Fibroblast of peridontal ligament (primary cell): ENCODE data around the gene FNDC10.
"Not testable (repeated sequence)": the region's sequence is repeated elsewhere in the genome, so short reads cannot be mapped to it uniquely, and the experiment has no call there.

Experiments
- DNase-seq: peaks from one replicate; pipeline ENCODE4 v3.0.0-alpha.2; 2010; ENCODE audit errors: extremely low read depth

Gene FNDC10

DNA sequence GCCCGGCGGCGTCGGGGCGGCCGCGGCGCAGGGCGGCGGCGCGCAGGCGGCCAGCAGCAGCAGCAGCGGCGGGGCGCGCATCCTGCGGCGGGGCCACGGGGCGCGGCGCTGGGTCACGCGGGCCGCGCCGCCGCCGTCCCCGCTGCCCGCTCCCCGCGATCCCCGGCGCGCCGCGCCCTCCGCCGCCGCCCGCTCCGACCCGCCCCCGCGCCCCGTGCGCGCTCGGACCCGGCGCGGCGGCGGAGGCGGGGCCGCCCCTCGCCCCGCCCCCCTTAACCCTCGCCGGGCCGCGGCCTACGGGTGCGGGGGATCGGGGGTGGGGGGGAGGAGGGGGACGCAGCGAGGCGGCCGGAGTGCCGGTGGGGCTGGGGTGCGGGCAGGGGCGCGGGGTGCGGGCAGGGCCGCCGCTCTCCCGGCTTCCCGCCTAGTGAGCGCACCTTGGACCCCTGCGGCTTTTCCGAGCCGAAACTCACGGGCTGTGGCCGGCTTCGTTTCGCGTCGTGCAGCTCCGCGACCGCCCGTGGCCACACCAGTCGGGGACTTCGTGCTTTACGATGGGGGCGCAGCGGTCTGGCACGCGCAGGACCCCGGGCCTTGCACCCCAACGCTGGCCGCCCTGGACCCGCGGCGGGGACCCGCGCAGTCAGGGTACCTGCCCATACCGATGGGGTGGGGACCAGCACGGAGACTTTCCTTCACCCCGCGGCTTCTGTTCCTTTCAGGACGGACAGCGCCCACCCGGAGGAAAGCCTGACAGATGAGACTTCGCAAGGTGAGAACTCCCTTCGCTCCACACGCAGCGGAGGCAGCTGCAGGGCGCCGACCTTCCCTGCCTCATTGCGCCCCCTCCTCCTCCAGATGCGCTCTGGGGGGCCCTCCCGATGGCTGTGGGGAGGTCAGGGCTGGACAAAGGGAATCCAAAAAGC is at the start of gene FNDC10:
Gene FNDC10, minus strand, starts transcription at position 201 of the 926 bp plus-strand sequence. Its CDS starts 120 bp downstream, at position 81.
- DNase-seq = no peak

- DNase-seq = not testable (repeated sequence)
Observed at GRCh38 chr1:1648265-1648664, 48.3 kb upstream of the FNDC10 start.

DNA sequence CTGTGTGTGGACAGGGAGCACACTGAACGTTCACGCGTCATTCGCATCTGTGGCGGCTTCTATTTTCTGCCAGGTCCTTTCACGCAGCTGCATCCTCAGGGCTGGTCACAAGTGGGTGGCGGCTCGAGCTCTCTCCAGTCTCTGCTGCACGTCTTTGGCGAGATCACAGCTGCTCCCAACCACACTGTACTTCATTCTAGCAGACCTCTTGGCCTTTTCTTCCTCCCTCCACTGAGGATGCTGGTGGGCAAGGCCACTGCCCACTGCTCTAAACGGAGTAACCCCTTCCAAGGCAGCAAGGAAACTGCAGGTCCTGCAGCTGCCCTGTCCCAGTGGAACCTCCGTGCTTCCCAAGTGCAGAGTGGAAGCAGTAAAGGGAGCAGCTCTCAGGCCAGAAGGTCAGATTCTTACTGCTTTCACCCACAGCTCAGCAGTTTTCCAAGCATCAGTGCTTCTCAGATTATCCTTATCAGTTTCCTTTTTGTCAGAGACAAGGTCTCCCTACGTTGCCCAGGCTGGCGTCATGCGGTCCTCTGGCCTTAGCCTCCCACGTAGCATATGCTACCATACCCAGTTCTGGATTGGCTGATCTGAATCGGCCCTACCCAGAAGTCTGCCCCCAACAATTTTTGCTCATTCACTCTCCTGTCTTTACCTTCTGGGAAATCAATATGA is 47.8 kb upstream of the FNDC10 start:
- DNase-seq = not testable (repeated sequence)

DNA sequence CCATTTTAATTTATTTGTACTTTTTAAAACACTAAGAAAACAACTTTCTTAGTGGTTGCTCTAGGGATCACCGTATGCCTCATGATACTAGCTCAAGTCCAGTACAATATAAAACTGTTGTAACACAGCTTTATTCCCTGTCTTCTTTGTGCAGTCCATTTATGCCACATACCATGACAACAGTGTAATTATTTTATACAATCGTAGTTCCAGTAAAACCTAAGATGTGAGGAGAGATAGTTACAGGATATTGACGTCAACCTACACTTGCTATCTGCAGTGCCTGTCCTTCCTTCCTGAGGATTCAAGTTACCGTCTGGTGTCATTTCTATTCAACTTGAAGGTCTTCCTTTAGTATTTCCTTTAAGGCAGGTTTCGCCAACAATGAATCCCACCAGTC is 46.4 kb upstream of the FNDC10 start:
- DNase-seq = not testable (repeated sequence)

GRCh38 chr1:1640711-1641461 is 41.0 kb upstream of the FNDC10 start:
- DNase-seq = not testable (repeated sequence)

- DNase-seq = not testable (repeated sequence)
Observed at GRCh38 chr1:1640081-1640480, 40.1 kb upstream of the FNDC10 start.

DNA sequence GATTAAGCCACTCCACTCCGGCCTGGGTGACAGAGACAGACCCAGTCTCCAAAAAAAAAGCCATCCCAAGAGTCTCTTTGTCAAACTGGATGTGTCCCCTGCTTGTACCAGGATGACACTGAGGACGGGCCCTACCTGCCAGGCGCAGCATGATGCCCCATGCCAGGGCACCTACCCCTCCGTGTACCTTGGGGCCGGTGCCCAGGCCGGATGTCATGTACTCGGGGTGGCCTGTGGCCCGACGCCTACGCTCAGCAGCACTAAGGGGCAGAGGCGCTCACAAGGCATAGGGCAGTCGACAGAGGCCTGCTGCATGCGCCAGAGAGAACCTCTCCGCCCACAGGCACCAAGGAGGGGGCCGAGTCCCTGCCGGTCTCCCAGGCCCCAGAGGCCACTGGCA is 39.4 kb upstream of the FNDC10 start:
- DNase-seq = not testable (repeated sequence)

GRCh38 chr1:1638528-1638927 is 38.6 kb upstream of the FNDC10 start:
- not testable (repeated sequence) for DNase-seq

DNA sequence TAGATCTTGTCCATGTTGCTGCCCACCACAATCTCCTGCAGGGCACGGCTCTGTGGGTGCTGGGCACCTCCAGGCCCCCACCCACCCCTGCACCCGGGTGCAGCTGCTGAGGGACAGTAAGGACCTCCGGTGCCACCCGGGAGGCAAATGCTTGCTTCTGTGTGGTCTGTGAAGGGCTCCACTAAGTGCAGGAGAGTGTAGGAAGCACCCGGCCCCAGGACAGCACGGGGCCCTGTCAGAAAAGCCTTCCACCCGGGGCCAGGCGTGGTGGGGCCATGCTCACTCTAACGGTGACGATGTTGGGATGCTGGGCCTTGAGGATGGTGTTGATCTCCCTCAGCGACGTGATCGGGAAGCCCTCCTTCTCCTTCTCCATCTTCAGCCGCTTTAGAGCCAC is 37.5 kb upstream of the FNDC10 start:
- not testable (repeated sequence) for DNase-seq

GRCh38 chr1:1636621-1637478 is 36.9 kb upstream of the FNDC10 start:
- not testable (repeated sequence) for DNase-seq

GRCh38 chr1:1634613-1635012 is 34.7 kb upstream of the FNDC10 start:
- DNase-seq = not testable (repeated sequence)

GRCh38 chr1:1633409-1633808 is 33.5 kb upstream of the FNDC10 start:
- DNase-seq = not testable (repeated sequence)

- DNase-seq = no peak
Observed at GRCh38 chr1:1631782-1632420, 32.0 kb upstream of the FNDC10 start, which contains the start of gene MMP23B. MMP23B (plus strand) TSS chr1:1632173; CDS start chr1:1632219, 46 bp downstream.

- peak; percentile 23 for DNase-seq
Observed at GRCh38 chr1:1630965-1631781, 31.2 kb upstream of the FNDC10 start.

DNA sequence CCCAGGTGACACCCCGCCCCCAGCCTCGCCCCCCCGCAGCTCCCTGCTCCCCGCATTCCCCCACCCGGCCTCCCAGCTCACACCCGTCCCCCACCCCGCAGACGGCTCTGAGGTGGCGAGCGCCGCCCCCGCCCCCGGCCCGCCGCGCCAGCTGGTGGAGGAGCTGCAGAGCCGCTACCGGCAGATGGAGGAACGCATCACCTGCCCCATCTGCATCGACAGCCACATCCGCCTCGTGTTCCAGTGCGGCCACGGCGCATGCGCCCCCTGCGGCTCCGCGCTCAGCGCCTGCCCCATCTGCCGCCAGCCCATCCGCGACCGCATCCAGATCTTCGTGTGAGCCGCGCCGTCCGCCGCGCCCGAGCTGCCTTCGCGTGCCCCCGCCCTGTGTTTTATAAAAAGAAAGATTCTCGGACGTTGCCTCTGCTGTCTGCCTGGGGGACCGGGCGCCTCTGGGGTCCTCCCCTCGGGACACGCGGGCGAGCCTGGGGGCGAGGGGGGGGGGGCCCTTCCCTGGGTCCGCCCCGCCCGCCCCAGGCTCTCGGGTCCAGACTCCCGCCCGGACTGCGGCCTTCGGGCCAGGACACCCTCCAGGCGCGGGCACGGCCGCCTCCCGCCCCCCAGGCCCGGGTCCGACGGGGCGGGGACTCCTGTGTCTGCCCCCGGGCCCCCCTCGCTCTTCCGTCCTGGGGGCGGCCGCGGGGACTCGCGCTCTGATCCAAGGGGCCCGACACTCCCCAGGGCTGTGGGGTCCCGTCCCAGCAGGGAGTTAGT is 30.4 kb upstream of the FNDC10 start:
- no peak for DNase-seq

DNA sequence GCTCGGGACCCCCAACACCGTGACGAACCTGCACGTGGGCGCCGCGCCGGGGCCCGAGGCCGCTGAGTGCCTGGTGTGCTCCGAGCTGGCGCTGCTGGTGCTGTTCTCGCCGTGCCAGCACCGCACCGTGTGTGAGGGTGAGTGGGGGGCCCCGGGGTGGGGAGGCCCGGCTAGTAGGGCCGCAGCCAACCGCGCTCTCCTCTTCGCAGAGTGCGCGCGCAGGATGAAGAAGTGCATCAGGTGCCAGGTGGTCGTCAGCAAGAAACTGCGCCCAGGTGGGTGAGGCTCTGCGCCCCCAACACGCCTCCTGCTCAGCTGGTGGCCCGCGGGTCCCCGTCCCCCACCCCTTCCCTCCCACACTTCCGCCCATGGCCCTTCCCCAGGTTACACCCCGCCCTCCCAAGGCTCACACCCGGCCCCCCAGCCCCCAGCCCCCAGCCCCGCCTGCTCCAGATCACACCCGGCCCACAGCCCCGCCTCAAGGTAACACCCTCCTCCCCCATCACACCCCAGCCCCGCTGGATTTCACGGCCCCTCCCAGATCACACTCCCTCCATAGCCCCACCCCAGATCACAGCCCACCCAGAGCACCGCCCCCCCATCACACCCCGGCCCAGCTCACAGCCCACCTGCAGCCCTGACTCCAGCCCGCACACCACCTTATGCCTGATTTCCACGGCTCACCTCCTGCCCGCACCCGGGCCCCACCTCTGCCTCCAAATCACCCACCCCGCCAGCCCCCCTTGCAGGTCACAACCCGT is 29.7 kb upstream of the FNDC10 start:
- DNase-seq = no peak

DNA sequence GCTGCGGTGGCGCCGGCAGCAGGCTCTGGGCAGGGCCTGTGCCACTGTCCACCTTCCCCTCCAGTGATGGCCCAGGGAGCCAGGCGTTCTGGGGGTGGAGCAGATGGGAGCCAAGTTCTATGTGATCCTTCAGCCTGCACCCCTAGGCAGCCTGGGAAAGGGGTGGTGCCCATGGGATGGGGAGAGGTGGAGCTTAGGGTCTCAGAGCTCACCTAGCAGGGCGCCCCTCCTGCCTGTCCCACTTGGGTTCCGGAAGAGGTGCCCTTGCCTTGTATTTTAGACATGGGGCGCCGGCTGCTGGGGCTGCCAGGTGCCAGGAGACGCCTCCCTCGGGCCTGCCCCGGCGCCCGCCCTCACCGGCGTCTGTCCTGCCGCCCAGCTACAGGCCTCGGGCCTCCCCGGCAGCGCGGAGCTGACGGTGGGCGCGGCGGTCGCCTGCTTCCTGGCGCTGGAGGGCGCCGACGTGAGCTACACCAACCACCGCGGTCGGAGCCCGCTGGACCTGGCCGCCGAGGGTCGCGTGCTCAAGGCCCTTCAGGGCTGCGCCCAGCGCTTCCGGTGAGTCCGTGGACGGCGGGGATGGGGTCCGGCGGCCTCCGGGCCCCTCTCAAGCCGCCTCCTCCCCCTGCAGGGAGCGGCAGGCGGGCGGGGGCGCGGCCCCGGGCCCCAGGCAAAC is 29.0 kb upstream of the FNDC10 start:
- DNase-seq = no peak
